Stromal cell of bone marrow (primary cell): ENCODE data around the gene PLCH2.

Source experiments
- DNase-seq: peaks from one replicate; pipeline ENCODE4 v3.0.0-alpha.2; 2012; ENCODE audit warnings: low read depth

PLCH2 gene

GRCh38 chr1:2479618-2480017 is 3.5 kb downstream of the PLCH2 start:
- DNase-seq, result no peak

- no peak for DNase-seq
Observed at GRCh38 chr1:2480236-2480985, 4.3 kb downstream of the PLCH2 start.

DNA sequence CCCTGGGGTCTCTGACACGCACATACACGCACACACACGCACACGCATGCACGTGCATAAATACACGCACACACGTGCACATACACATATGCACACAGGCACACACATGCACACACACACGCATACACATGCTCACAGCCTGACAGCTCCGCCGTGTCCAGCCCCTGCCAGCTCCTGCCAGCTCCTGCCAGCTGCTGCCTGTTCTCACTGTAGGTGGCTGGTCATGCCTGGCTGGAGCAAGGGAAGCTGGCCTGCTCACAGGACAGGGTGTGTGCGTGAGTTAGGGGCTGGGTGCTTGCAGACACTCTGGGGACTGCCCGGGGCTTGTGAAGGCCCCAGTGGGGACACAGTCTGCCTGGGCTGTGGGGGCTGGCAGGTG is 4.9 kb downstream of the PLCH2 start:
- no peak for DNase-seq

DNA sequence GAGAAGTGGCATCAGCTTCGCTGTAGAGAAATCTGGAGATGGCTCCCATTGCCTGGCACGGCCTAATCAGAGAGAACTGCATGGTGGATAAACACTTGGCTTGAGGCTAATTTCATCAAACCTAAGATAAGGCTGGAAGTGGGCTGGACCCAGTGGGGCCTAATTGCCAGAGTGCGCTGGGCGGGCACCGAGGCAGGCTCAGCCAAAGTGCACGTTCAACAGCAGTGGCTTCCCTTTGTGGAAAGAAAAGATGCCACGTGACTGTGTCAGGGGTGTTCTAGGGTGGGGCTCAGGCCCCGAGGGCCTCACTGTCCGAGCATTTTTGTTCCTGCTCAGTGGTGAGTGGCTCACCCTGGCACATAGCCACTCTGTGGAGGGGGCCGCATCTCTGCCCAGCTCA is 5.8 kb downstream of the PLCH2 start:
- DNase-seq, result no peak

- no peak for DNase-seq
Observed at GRCh38 chr1:2482588-2482987, 6.5 kb downstream of the PLCH2 start.

- DNase-seq, result no peak
Observed at GRCh38 chr1:2483026-2483425, 6.9 kb downstream of the PLCH2 start.

- no peak for DNase-seq
Observed at GRCh38 chr1:2483970-2484369, 7.9 kb downstream of the PLCH2 start.

DNA sequence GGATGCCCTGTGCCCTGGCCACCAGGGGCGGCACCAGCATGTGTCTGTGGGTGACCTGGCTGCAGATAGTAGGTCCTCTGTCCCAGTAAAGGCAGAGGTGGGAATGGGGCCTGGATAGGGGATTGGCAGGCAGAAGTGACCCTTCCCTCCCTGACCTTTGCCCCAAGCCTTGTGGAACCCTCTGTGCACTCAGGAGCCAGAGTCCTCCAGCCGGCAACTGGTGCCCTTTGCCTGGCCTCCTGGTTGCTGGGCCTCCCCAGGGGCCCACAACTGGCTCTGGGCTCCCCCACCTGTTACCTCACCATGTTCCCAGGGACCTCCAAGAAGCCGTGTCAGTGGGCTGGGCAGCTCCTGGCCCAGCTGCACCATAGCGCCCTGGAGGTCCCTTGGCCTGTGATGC is 10.0 kb downstream of the PLCH2 start:
- no peak for DNase-seq

GRCh38 chr1:2486558-2486957 is 10.5 kb downstream of the PLCH2 start:
- no peak for DNase-seq

GRCh38 chr1:2488688-2489087 is 12.6 kb downstream of the PLCH2 start:
- DNase-seq, result no peak

GRCh38 chr1:2489615-2490014 is 13.5 kb downstream of the PLCH2 start:
- DNase-seq, result no peak

DNA sequence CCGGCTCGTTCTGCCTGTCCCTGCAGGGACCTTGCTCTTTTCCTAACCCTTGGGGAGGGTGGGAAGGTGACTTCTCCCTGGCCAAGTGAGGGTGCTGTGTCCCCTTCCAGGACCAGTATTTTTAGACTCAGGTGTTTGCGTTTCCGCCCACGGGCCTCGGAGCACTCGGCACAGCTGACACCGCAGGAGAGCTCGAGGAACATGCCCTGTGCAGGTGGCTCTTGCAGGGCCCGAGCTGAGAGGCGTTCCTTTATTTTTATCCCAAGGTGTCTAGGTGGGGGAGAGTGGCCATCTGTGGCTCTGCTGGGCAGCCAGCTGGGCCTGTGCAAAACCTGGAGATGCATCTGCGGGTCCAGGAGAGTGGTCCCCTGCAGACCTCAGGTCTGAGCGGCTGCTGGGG is 16.0 kb downstream of the PLCH2 start:
- no peak for DNase-seq

DNA sequence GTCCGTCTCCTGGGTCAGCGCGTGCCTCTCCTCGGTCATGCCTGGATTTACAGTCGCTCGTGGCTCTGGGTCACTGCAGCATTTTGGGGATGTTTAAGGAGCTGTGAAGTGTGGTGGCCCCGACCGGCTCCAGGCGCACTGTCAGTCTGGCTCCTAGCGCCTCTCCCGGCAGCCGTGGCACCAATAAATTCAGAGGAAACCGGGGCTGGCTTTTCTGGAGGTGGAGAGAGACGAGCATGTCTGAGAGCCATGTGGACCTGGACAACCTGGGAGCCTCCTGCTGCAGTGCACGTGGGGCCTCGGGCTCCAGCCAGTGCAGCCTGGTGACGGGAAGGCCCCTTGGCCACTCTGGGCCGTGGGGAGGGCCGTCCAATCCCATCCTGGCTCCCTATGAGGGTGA is 17.1 kb downstream of the PLCH2 start:
- no peak for DNase-seq

DNA sequence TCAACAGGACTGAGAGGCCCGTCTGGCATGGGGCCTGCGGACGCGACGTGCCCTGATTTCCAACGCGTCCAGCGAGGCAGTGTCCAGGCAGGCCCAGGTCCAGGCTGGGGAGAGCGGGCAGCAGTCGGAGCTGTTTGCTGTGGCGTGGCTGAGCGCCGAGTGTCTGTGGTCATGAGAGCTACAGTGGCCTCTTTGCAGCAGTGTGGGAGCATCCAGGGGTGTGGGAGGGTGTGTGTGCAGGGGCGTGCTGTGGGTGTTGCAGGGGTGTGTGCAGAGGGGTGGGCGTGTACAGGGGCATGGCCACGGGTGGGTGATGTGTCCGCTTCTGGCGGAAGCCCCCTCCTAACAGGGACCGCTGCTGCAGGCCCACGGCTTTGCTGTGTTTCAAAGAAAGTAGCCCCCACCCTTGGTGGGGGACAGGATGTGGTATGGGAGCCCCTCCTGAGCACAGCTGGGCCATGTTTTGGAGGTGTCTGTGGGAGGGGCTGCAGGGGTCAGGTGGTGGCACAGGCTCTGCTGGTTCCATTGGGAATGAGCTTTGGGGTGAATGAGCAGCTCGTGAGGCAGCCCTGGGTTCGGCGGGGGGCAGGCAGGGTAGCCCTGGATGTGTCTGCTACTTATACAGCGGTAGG is 17.7 kb downstream of the PLCH2 start:
- DNase-seq, result no peak

DNA sequence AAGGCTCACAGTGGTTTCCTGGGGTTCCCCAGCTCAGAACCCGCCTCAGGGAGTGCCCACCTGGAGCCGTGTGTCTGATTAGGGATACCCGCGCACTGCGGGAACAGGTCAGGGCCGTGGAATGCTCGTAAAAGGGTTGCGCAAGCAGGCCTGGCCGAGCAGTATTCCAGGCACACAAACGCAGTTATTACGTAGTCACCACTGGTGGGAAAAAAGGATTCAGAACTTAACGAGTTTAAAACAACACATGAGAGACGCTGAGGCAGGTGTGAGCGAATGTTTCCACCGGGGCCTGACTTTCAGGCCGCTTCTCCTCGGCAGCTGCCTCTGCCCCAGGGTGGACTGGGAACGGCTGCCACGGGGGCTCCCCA is 18.2 kb downstream of the PLCH2 start:
- peak; percentile 34 for DNase-seq

DNA sequence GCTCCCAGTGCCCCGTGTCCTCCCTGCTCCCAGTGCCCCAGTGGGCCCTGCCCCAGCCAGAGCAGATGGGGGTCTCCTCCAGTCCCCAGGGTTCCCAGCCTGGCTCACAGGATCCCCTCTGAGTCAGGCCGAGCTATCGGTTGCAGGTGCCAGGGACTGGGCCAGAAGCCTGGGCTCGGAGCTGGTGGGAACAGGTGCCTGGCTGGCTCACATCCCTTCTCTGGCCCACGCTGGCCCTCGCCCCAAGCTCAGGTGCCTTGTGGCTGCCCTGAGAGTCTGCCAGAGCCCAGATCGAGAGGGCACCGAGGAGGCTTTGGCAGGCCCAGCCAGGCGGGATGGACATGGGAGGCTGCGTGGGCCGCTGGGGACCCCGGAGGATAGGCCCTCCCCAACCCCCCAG is 18.9 kb downstream of the PLCH2 start:
- DNase-seq, result no peak

DNA sequence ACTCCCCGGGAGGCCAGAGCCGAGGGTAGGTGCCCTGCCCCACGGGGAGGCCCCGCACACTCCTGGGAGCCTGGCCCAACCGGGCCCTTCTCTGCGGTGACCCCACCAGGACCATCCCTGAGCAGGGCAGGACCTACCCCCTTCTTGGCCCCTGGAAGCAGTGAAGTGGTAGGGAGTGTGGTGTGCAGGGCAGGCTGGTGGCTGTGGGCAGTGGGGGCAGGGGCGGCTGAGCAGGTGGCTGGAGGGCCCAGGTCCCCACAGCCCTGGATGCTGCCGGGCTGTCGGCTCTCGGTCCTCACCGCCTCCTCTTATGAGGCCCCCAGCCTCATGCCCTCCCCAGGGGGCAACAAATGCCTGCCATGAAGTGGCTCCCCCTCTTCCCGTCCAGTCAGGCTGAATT is 19.5 kb downstream of the PLCH2 start:
- DNase-seq, result no peak

- DNase-seq, result no peak
Observed at GRCh38 chr1:2496087-2496622, 20.1 kb downstream of the PLCH2 start.

DNA sequence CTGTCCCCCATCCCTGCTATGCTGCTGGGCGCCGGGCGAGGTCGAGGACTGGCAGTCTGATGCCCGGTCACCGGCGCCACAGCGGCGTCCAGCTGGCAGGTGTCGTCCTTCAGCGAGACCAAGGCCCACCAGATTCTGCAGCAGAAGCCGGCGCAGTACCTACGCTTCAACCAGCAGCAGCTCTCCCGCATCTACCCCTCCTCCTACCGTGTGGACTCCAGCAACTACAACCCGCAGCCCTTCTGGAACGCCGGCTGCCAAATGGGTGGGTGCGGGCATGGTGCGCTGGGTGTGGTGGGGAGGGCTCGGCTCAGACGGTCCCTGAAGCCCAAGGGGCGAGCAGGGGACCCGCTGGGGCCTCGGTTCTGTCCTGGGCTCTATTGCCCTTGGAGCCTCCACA is 20.7 kb downstream of the PLCH2 start:
- no peak for DNase-seq

- DNase-seq, result no peak
Observed at GRCh38 chr1:2497891-2498290, 21.8 kb downstream of the PLCH2 start.

GRCh38 chr1:2498648-2499047 is 22.6 kb downstream of the PLCH2 start:
- no peak for DNase-seq

- DNase-seq, result no peak
Observed at GRCh38 chr1:2499260-2499659, 23.2 kb downstream of the PLCH2 start.

DNA sequence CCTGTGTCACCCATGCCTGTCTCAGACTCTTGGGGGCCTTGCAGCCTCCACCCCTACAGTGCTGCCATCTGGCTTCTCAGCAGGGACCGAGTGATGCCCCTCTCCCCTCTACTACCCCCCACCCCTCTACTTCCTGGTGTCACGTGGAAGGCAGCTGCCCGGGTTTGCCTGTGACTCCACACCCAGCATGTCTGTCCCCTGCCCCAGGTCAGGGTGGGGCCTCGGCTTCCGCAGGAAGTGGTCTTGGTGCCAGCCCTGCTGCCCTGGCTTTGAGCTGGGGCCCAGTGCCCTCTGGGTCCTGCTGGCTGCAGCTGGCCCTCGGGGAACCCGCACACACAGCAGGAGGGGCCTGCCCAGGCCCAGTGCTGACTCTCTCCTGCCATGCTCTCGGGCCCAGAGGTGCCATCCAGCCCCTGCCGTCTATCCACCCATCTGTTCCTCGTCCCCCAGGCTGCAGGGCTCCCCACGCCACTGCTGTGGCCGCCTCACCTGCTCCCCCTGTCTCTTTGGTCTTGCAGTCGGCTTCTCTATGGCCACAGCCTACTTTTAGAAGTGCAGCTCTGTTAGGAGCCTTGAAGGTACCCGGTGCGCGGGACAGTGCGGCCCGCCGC is 24.0 kb downstream of the PLCH2 start:
- DNase-seq, result no peak
